G401 (cell line): ENCODE data around the gene SACM1L. TPM values are rescaled to one million over a fixed set of nuclear protein-coding genes. Genes with fewer than 3 reads are reported as not detected.
A peak's percentile ranks its signal among the peaks of the same experiment; 100 is the strongest.

ENCODE experiments used
- DNase-seq: peaks from one replicate; pipeline ENCODE4 v3.0.0-alpha.2; 2015; ENCODE audit warnings: low spot score
- in situ Hi-C: cut with HindIII; loops from 2 replicates; pipeline ENCODE4 v1.10.0; 2016; ENCODE audit warnings: low sequenced_read_pairs, mixed read lengths
- total RNA-seq: library from RNA; depleted of rRNA; stranded (reverse); fragments of >200 nt; shearing (Covaris generic); gene quantifications from 2 replicates; pipeline ENCODE4 v1.2.3, GENCODE V29; 2014

The SACM1L gene
- total RNA-seq, 1 experiment from 2014 or later: 22.2 TPM

DNA sequence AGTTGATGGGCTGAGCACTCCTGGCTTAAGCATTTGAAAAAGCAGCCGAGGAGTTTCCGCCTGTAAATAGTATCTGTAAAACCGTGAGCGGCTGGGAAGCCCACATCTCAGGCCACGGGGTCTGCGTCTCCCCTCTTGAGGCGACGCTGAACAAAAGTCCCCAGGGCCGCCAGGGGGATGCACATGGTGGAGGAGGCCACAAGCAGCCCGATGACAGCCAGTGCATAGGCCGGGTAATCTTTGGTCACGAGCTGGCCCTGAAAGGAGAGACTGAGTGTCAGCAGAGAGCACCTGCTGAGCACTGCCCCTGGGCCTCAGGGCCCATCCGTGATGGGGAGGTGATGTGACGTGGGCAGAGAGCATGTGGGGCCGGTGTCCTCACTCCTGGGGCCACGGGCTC, 69.7 kb downstream of the SACM1L start:
- no peak for DNase-seq
- in situ Hi-C loops: no loop called here

DNA sequence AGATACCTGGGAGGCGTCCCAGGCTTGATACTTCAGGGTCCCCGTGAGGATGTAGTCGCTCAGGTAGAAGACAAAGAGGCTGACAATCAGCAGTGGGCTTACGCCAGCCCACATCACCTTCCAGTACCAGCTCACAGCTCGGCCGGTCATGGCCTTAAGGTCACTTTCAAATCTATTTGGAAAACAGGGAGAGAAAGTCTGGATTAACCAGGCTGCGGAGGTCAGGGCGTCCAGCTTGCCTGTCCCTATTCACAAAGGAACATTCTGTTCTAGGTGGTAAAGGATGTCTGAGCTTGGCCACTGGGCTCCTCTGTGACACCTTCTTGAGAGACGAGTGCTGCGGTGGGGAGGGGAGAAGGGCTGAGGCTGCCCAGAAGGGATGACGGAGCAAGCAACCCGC, 70.7 kb downstream of the SACM1L start:
- in situ Hi-C loops: no loop called here
- no peak for DNase-seq

DNA sequence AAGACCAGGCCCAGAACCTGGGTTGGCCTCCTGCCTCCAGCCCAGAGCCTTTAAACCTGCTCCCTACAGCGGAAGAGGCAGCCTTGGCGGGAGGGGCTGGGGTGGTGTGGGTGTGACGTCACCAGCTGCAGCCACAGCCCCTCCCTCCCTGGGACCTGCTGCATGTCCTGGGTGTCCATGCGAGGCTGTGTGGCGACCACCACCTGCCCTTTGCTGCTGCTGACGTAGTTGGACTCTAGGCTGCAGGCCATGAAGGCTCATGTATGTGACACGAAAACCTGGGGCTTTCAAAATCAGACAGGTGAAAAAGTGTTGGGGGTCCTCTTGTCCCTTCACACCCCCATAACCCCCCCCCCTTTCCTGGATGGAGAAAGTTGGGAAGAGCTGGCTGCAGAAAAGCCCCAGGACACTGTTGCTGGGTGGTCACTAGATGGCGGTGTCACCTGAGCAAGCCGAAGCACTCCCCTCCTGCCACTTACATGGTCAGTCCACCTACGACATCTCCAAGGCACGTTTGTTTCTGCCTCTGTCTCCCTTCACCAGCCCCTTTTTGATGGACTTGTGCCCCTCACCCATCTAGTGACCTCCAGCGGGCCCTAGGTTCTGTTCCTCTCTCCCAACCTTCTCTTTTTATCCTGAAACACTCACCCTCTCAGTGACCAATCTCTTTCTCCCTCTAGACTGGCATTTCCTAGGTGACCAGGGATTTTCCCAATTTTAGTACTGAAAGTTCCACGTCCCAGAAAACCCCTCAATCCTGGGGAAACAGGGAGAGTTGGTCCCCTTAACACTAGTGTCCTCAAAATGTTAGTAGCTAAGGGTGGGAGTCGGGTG, 71.9 kb downstream of the SACM1L start:
- in situ Hi-C loops: no loop called here
- peak; percentile 51 for DNase-seq

DNA sequence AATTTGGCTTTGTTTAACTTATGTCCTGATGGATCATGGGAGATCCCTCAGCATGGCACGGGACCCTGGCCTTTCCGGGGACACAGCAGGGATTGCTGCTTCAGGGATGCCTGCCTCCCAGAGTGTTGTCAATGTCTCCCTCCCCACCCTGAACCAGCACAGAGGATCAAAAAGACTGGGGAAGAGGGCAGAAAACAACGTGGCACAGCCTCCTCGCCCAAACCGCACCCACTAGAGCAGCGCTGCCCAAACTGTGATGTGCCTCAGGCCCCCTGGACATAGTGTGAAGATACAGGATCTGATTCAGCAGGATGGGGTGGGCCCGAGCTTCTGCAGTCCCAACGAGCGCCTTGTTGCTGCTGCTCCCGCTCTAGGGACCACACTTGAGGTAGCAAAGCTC, 72.6 kb downstream of the SACM1L start:
- in situ Hi-C loops: no loop called here

DNA sequence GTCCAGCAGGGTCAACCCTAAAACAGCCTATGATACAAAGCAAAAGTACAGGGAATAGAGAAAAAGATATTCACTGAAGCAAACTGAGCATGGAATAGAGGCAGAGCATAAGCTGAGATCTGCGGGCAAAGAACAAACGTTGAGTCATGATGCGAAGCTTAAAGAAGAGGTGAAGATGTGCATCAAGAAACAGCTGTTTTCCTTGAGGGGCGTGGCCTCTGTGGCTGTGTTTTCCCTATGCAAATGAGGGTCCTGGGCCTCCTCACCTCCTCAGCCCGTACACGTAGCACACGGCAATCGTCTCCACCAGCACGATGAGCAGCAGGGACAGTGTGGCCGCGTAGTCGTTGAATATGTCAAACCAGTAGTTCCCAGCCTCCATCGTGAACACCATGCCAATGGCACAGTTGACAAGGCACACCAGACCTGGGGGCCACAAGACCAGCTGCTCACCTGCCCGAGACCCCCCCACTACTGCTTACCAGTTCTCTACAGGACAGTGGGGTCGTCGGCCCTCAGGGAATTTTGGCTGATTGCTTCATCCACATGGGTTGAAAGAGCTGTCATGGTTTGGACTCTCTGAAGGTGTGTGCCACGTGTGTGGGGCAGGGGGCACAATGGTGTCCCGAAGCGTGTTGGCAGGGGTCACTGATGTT, 73.6 kb downstream of the SACM1L start:
- in situ Hi-C loops: no loop called here
- DNase-seq: no peak

More for the DNA sequence above, 72.6 kb downstream of the SACM1L start:
- no peak for DNase-seq

DNA sequence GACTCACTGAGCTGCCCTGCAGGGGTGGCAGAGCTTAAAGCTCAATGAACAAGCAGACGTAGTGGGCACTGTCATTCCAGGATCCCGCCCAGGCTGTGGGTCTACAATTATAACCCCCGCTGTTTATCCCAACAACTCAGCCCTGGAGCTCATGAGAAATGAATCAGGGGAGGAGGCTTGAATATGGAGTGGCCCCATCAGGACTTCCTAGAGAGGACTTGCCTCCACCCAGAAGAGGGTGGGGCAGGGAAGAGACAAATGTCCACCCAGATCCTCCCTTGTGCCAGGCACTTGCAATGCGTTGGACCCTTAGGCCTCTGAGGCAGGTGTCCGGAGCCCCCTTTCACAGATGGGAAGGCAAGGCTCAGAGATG, 74.1 kb downstream of the SACM1L start:
- DNase-seq: no peak
- in situ Hi-C loops: no loop called here

DNA sequence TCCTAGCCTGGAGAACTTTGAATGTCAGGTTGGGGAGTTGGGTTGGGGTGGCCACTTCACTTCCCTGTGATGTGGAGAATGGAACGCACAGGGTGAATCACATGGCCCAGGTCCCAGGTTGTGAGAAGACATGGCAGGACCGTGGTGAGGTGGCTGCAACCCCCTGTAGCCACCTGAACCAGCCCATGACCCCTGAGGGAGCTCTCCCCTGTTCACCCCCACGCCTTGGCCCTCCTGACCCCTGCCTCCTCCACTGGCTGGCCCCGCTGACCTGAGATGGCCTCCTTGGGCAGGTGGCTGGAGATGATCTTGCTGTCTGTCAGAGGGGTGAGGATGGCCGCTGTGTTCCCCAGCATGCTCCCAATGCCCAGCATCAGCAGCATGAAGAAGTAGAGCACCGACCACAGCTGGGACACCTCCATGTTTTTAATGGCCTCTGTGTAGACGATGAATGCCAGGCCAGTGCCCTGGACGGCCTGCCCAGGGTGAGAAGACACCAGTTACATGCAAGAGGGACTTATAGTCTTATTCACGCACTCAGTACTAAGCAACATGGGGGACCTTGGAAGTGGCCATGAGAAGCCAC, 76.2 kb downstream of the SACM1L start:
- no peak for DNase-seq
- in situ Hi-C loops: no loop called here

DNA sequence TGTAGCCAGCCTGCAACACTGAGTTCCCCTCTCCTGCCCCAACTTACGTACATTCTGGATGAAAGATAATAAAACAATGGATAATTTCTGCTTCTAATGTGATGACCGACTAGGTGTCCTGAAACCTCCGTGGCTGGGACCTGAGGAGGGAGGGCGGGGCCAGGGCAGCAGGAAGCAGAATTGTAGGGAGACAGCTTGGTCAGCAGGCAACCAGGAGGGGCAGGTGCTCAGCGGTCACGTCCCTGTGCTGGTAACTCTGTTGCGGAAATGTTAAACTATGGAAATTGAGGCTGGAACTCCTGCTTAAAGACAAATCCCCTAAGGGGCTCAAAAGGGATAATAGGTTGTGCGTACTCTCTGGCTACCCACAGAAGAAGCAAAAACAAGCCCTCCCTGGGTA, 76.8 kb downstream of the SACM1L start:
- no peak for DNase-seq
- in situ Hi-C loops: no loop called here

DNA sequence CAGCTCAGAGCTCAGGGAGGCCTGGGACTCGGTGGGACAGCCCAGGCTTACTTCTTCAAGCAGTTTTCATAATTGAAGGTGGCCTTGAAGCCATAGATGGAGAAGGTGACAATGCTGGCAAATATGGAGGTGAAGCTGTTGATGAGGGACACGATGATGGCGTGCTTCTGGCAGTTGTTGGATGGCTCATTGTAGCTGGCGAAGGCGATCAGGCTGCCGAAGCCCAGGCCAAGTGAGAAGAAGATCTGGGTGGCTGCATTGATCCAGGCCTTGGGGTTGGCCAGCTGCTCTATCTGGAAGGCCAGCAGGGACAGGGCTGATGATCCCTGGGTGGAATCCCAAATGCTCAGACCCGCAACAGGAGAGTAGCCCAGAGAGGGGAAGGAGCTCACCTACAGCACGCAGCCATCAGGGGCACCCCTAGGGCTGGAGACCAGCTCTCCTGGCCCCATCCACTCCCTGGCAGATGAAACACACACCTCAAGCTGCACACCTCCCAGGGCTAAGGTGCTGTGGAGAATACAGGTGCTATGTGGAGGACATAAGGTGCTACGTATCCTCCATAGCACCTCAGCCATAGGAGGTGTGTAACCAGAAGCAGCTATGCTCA, 82.1 kb downstream of the SACM1L start:
- no peak for DNase-seq
- in situ Hi-C loops: no loop called here

DNA sequence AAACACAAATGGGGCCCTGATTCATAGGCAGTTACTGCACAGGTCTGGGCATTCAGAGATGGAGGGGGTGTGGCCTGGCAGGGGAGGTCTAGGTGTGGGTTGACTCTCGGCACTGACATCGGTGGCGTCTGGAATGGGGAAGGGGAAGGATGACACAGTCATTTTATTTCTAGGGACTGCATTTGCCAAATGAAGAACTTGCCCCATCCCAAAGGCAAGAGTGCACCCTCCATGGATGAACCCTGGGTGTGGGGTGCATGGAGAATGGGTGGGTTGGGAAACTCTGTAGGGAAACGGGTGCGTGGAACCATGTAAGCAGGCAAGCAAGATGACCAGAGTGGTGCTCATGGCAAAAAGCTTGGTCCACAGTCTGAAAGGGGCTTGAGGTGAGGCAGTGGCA, 82.6 kb downstream of the SACM1L start:
- no peak for DNase-seq
- in situ Hi-C loops: no loop called here

DNA sequence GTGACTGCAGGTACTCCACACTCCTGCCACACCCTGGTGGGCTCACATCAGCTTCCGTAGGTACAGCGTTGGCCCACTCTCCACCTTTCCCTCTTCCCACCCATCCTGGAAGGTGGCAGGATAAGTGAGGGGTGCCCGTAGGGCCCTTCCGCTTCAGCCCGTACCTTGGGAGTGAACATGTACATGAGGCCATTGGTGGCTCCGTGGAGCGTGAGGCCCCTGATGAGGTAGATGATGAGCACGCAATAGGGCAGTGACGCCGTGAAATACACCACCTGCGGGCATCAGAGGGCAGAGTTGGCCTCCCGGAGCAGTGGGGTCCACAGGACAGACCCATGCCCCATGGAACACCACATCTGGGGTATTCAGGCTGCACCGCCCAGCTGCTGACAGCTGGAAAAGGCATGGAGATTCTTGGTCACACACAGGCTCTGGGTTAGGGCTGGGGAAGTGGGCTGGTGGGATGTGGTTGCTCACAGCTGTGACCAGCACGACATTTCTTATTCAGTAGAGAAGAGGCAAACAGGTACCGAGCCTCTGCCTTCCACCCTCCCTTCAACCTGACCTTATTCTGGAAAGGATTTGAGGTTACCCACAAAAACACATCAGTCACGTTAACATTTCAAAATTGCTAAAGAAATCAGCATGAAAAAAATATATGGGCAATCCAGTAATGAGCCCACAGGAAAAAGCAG, 83.3 kb downstream of the SACM1L start:
- no peak for DNase-seq
- in situ Hi-C loops: no loop called here

DNA sequence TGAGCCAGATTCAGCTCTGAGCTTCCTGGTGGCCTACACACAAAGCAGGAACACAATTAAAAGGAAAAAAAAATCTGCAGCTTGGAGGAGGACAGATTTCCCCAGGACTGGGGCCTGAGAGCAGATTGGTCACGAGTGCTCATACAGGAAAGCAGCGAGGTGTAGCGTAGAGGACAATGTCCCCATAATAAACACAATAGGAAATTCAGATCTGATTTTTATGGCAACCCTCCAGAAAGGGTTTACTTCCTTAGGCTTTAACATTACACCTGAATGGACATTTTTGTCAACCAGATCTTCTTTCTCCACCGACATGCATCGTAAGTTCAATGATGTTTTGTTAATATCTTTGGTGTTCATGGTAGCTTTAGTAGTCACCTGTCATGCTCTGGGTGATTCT, 83.9 kb downstream of the SACM1L start:
- in situ Hi-C loops: no loop called here
- DNase-seq: no peak

DNA sequence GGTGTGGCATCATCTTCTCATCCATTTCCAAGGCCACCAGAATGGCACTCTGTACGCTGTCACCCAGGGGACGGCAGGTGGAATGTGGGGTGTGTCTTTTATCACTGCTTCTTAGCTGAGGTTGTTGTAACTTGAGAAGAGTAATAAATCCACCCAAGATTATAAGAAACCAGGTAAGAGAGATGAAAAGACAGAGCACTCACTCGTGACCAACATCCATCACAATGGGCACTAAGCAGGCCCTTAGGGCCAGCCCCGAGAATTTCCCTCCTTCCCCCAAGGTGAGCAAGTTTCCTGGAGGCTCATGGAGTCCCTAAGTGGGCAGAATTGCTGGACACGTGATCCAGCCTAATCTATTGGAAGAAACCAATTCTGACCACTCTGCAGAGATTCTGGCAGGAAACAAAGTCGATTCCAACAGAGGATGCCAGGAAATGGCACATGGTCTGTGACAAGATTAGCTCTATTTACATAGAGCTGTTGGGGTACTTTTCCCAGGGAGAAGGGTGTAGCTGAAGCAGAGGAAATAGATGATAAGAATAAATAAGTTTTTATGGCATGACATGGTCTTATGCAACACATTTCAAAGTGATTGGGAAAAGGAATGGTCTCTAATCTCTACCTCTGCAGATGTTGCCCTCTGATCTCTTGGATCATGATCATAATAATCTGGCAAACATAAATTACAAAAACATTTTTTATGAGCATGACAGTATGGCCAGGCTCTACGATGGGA, 84.7 kb downstream of the SACM1L start:
- in situ Hi-C loops: no loop called here
- no peak for DNase-seq

DNA sequence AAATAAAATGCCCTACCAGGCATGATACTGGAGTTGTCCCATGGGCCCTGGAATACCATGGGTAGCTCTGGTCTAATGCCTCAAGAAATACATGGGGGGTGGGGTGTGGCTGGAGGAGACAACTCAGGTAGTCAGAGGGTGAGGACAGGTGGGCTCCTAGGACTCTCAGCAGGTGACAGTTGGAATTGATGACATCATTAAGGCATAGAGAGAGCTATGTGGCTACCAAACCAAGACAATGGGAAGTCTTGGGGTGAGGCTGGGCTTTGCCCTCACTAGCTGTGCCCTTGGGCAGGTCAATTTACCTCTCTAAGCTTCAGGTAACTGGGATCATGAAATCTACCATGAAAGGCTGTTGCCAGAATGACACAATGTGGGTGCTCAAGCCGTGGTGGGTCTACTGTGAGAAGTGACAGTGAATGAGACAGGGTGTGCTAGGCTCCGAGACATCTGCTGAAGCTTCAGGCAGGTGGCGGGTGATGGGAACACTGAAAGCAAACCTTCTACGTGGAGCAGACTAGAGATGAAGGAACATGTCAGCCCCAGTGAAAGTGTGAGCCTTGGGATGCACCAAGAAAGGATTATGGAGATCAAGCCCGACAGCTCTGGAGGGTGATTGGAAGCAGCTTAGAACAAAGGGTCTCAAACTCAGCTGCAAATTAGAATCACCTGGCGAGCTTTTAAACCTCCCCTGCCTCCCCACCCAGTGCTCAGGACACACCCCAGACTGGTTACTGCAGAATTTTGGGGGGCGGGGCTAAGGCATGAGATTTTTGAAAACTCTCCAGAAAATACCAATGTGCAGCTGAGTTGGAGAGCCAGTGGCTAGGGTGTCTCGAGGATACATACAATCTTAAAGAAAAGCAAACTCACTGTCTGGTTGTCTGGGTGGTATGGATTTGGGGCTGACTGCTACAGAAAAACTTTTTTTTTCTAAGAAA, 85.7 kb downstream of the SACM1L start:
- DNase-seq: no peak
- in situ Hi-C loops: no loop called here

DNA sequence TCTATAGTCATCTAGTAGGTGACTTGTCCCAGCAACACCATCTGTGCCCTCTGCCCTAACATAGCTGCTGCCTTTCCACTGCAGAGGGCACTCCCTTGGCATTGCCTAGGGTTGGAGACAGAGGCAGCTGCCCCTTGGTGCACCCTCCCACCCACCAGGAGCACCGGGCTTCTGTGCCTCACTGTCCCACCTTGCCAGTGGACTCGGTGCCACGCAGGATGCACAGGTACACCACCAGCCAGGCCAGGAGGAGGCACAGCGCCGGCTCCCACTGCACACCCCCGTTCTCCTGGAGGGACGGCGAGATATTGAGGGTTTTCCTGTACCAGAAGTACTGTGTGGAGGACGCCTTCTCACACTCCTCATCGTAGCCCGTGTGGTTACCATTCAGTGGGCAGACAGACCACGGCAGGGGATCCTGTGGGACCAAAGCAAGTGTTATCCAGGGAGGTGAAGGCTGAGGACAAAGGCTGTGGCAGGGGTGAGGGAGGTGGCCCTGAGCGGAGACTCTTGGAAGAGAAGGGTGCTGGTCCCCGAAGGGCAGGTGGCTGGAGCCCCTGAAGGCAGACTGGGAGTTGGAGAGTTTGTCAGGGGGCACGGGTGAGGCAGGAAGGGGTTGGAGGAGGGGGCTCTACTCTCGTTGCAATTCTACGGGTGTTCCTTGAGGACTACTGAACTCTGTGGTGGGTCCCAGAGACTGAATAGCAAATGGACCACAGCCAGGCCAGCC, 86.5 kb downstream of the SACM1L start:
- DNase-seq: no peak
- in situ Hi-C loops: no loop called here

DNA sequence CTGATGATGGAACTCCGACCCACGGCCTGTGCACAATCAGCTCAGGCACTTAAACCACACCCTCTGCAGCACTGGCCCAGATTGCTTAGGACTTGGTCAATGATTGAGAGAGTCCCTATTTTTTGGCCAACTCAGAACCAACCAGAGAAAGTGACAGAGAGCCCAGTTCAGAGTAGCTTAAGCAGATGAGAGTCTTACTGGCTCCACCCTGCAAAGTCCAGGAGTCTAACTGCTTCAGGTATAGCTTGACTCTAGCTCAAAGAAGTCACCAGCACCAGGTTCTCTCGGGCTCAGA, 87.1 kb downstream of the SACM1L start:
- in situ Hi-C loops: no loop called here
- DNase-seq: no peak

DNA sequence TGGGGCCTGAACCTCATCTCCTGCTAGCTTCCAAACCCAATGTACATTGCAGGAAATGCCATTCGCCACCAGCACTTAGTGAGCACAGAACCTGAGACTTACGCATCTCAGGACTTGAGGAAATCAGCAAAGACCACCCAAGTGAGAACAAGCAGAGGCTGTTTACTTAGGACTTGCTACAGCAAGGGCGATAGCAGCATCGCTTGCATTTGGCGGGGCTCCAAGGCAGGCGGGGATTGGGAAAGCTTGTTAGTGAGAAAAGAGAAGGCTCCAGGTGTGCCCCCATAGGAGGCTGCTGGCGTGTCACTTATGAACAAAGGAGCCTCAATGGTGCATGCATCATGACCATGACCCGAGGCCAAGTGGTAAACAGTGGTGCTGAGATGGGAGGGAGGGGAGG, 87.4 kb downstream of the SACM1L start:
- no peak for DNase-seq
- in situ Hi-C loops: no loop called here
